IPS DF 19.7 (cell line): Measurements from ENCODE around the gene ERMAP.
"Not testable (repeated sequence)": the region's sequence is repeated elsewhere in the genome, so short reads cannot be mapped to it uniquely, and the experiment has no call there.

Experiments used
- DNase-seq: peaks from one replicate; pipeline ENCODE4 v3.0.0-alpha.2; 2013; ENCODE audit warnings: low read depth, low spot score

Gene ERMAP

GRCh38 chr1:42807056-42807668 is 9.8 kb upstream of the ERMAP start:
- no peak for DNase-seq

GRCh38 chr1:42814815-42815214 is 2.1 kb upstream of the ERMAP start:
- not testable (repeated sequence) for DNase-seq

GRCh38 chr1:42815941-42816584 is 859 bp upstream of the ERMAP start:
- no peak for DNase-seq

- no peak for DNase-seq
These were observed 482 bp downstream of the ERMAP start for GRCh38 chr1:42817440-42817767.

- no peak for DNase-seq
These were observed 1.1 kb downstream of the ERMAP start for GRCh38 chr1:42817976-42818375.

- DNase-seq: no peak
These were observed 3.9 kb downstream of the ERMAP start for GRCh38 chr1:42820813-42821212.

- no peak for DNase-seq
These were observed 4.8 kb downstream of the ERMAP start for GRCh38 chr1:42821690-42822089.

GRCh38 chr1:42822800-42823392 is 6.0 kb downstream of the ERMAP start:
- no peak for DNase-seq

GRCh38 chr1:42824481-42825035 is 7.6 kb downstream of the ERMAP start:
- no peak for DNase-seq

- DNase-seq: no peak
These were observed 8.3 kb downstream of the ERMAP start for GRCh38 chr1:42825036-42825851.

- no peak for DNase-seq
These were observed 13.7 kb downstream of the ERMAP start for GRCh38 chr1:42830631-42831030.

GRCh38 chr1:42831273-42831672 is 14.4 kb downstream of the ERMAP start:
- DNase-seq: no peak

- no peak for DNase-seq
These were observed 15.8 kb downstream of the ERMAP start for GRCh38 chr1:42832641-42833240.

GRCh38 chr1:42833981-42834380 is 17.1 kb downstream of the ERMAP start:
- DNase-seq: no peak

- DNase-seq: no peak
These were observed 17.9 kb downstream of the ERMAP start for GRCh38 chr1:42834803-42835202.

- no peak for DNase-seq
These were observed 18.5 kb downstream of the ERMAP start for GRCh38 chr1:42835422-42835821.

- DNase-seq: no peak
These were observed 20.8 kb downstream of the ERMAP start for GRCh38 chr1:42837709-42838108.

GRCh38 chr1:42838482-42839190 is 21.7 kb downstream of the ERMAP start:
- no peak for DNase-seq

GRCh38 chr1:42841010-42841409 is 24.1 kb downstream of the ERMAP start:
- DNase-seq: no peak

- DNase-seq: no peak
These were observed 24.7 kb downstream of the ERMAP start for GRCh38 chr1:42841440-42842147.
